Measurements from ENCODE around the gene TMEM51. TPM values are rescaled to one million over a fixed set of nuclear protein-coding genes. Genes with fewer than 3 reads are reported as not detected.

TMEM51 gene
- total and polyA plus RNA-seq, 2 of the 13 experiments (the other 11 are each of a cell fraction or from before 2014, with no cell fraction given): 12.2 to 22.3 TPM

GRCh38 chr1:15148941-15149340 lies 4.6 kb upstream of the TMEM51 start:
- DNase-seq (ENCODE audit: low spot score) (no peak), ATAC-seq (no peak), FAIRE-seq (no peak)
- whole genome bisulfite sequencing (ENCODE audit: low lambda C conversion rate): 0% methylated on average over 1 of the region's 1 CpG
- peaks cover 80% of the 10 kb centered on the region for H3K4me1 ChIP-seq (ENCODE audit: insufficient read depth, low read length)
- ChIA-PET CTCF (ENCODE audit: low intra/inter-chr PET ratio, low total read pairs) (no interaction called here), POLR2A (no interaction called here)
- H3K27me3 ChIP-seq (ENCODE audit: control insufficient read depth in 1 of 2, insufficient read depth in 2 of 2, low read length in 2 of 2): no peaks in the 10 kb centered on the region
- H3K36me3 ChIP-seq (replicated peaks in 1 of 2; ENCODE audit: control insufficient read depth in 1 of 2, insufficient read depth in 2 of 2, low read length in 2 of 2): peaks cover 2 to 5% of the 10 kb centered on the region in 2 experiments; a peak in 1 of 5 replicates
- no peak overlapping the region for H3K9ac ChIP-seq (ENCODE audit: insufficient read depth, low read depth, low read length)
- in situ Hi-C loops (cut with HindIII; ENCODE audit: extremely low pct_ligation_motif_present, low pct_unique_long_range_greater_than_20kb): no loop called here
- H2AFZ ChIP-seq (ENCODE audit: low read length): no peak overlapping the region
- intact Hi-C loops (cut with micrococcal nuclease; ENCODE audit: unreplicated experiment): no loop called here
- no peaks in the 10 kb centered on the region for H3K9me3 ChIP-seq (ENCODE audit: low read length)
- peaks cover 20% of the 10 kb centered on the region for H3K79me2 ChIP-seq (ENCODE audit: insufficient read depth, low read length)
- BruUV-seq (replicated peaks): no TSS peak
- no peak overlapping the region for H3K4me3 ChIP-seq (replicated peaks in 1 of 3; ENCODE audit: insufficient read depth in 1 of 3, low read depth in 2 of 3, low read length in 3 of 3)
- no peak overlapping the region for H3K27ac ChIP-seq (ENCODE audit: extremely low read length, insufficient read depth, low read length)
- H4K20me1 ChIP-seq (ENCODE audit: insufficient read depth, low read length): no peaks in the 10 kb centered on the region
- TF ChIP-seq REPIN1 (CRISPR knock-in tag; IDR thresholded peaks at IDR 0.05; ENCODE audit: borderline replicate concordance, low read depth) (no peak), NAIF1 (CRISPR knock-in tag; IDR thresholded peaks at IDR 0.05; ENCODE audit: borderline replicate concordance) (no peak), ZSCAN30 (CRISPR knock-in tag; IDR thresholded peaks at IDR 0.05) (no peak), RBFOX2 (IDR thresholded peaks at IDR 0.05; ENCODE audit: low read depth, low read length) (0 out of 2 replicates have a peak, but pooled peaks have one; percentile 8), HNF4A (CRISPR knock-in tag; IDR thresholded peaks at IDR 0.05) (no peak), EZH2 (conservative IDR thresholded peaks at IDR 0.05; ENCODE audit: low read depth, low read length) (no peak)
- H3K4me2 ChIP-seq (ENCODE audit: low read depth, low read length): no peak overlapping the region

GRCh38 chr1:15150376-15150775 lies 3.2 kb upstream of the TMEM51 start:
- H4K20me1 ChIP-seq (ENCODE audit: insufficient read depth, low read length): peaks cover 11% of the 10 kb centered on the region; the same call in 1 of the 2 replicates
- POLR2A ChIA-PET: interaction anchor here (3.1 kb wide), 1 partner anchor 10 kb away, joined by 12 read pairs; no protein-coding TSS in a partner anchor
- no peak overlapping the region for H2AFZ ChIP-seq (ENCODE audit: low read length)
- peaks cover 2 to 5% of the 10 kb centered on the region in 2 experiments; a peak in 1 of 5 replicates for H3K36me3 ChIP-seq (replicated peaks in 1 of 2; ENCODE audit: control insufficient read depth in 1 of 2, insufficient read depth in 2 of 2, low read length in 2 of 2)
- H3K4me2 ChIP-seq (ENCODE audit: low read depth, low read length): peak overlapping the region; percentile 86
- DNase-seq (ENCODE audit: low spot score) (no peak), ATAC-seq (no peak), FAIRE-seq (no peak)
- in situ Hi-C loops (cut with HindIII; ENCODE audit: extremely low pct_ligation_motif_present, low pct_unique_long_range_greater_than_20kb) (no loop called here), intact Hi-C loops (cut with micrococcal nuclease; ENCODE audit: unreplicated experiment) (loop anchor here (5.0 kb wide), 1 partner anchor 37 kb away; no protein-coding TSS in a partner anchor)
- CTCF ChIA-PET (ENCODE audit: low intra/inter-chr PET ratio, low total read pairs): no interaction called here
- H3K27ac ChIP-seq (ENCODE audit: extremely low read length, insufficient read depth, low read length): peak overlapping the region; percentile 69
- TF ChIP-seq NFATC3 (CRISPR knock-in tag; IDR thresholded peaks at IDR 0.05): no peak
- TF ChIP-seq SP1 (IDR thresholded peaks at IDR 0.05): no peak
- TF ChIP-seq SP1 (CRISPR knock-in tag; IDR thresholded peaks at IDR 0.05): no peak
- TF ChIP-seq ZNF12 (CRISPR knock-in tag; IDR thresholded peaks at IDR 0.05): peak; percentile 100
- TF ChIP-seq SKI (IDR thresholded peaks at IDR 0.05; ENCODE audit: partially characterized antibody): no peak
- H3K9ac ChIP-seq (ENCODE audit: insufficient read depth, low read depth, low read length): no peak overlapping the region
- WGBS (ENCODE audit: low lambda C conversion rate): 96% methylated on average over 3 of the region's 3 CpGs
- BruUV-seq (replicated peaks): no TSS peak
- peaks cover 32% of the 10 kb centered on the region for H3K79me2 ChIP-seq (ENCODE audit: insufficient read depth, low read length)
- H3K27me3 ChIP-seq (ENCODE audit: control insufficient read depth in 1 of 2, insufficient read depth in 2 of 2, low read length in 2 of 2): no peaks in the 10 kb centered on the region
- peaks cover 79% of the 10 kb centered on the region for H3K4me1 ChIP-seq (ENCODE audit: insufficient read depth, low read length)
- H3K9me3 ChIP-seq (ENCODE audit: low read length): no peaks in the 10 kb centered on the region
- H3K4me3 ChIP-seq (replicated peaks in 1 of 3; ENCODE audit: insufficient read depth in 1 of 3, low read depth in 2 of 3, low read length in 3 of 3): no peak overlapping the region
